K562 (cell line): ENCODE results near the gene MKNK2. TPM values are rescaled to one million over a fixed set of nuclear protein-coding genes. Genes with fewer than 3 reads are reported as not detected.

Source experiments
- ADNP ChIP-seq: fragments of 200-800 bp; sonication (Bioruptor generic); IDR thresholded peaks from 2 replicates; pipeline ENCODE4 v1.6.1; 2016; ENCODE audit warnings: missing genetic modification characterization, missing compliant biosample characterization
- CHD4 ChIP-seq: fragments of 200-600 bp; sonication (generic); IDR thresholded peaks from 3 replicates; pipeline ENCODE4 v1.6.1; 2012; ENCODE audit warnings: low read depth, mild to moderate bottlenecking, mixed read lengths, low read length, inconsistent platforms; ENCODE audit not compliant: insufficient read depth, insufficient replicate concordance, poor library complexity, severe bottlenecking
- CREB1 ChIP-seq, 2 experiments: sonication (generic) in 1 of 2; formaldehyde crosslinking in 1 of 2; IDR thresholded peaks; 2 replicates each; pipeline versions ENCODE4 v1.6.1 to v1.8.0; 2012 to 2022; ENCODE audit warnings: inconsistent platforms in 1 of 2, mild to moderate bottlenecking in 1 of 2, missing genetic modification reagents in 1 of 2, moderate library complexity in 1 of 2
- CTCFL ChIP-seq: IDR thresholded peaks from 2 replicates; pipeline ENCODE4 v1.6.1; 2011; ENCODE audit warnings: borderline replicate concordance, low read depth, mild to moderate bottlenecking, moderate library complexity, low read length; ENCODE audit not compliant: insufficient read depth, poor library complexity, severe bottlenecking
- HLTF ChIP-seq: fragments of 450-650 bp; IDR thresholded peaks from 2 replicates; pipeline ENCODE4 v1.6.1; 2016
- HMGN3 ChIP-seq: IDR thresholded peaks from 2 replicates; pipeline ENCODE4 v1.6.1; 2011; ENCODE audit warnings: borderline replicate concordance, low read depth, mild to moderate bottlenecking, mixed read lengths, low read length; ENCODE audit not compliant: insufficient read length; ENCODE audit errors: extremely low read depth
- MAFK ChIP-seq: IDR thresholded peaks from 2 replicates; pipeline ENCODE4 v1.6.1; 2011; ENCODE audit warnings: low read length, improper control_type of control experiment
- MECOM ChIP-seq: fragments of 250-450 bp; sonication (Bioruptor Pico); IDR thresholded peaks from 2 replicates; pipeline ENCODE4 v1.8.0; 2022; ENCODE audit warnings: inconsistent platforms
- MEF2A ChIP-seq: IDR thresholded peaks from 2 replicates; pipeline ENCODE4 v1.6.1; 2011; ENCODE audit warnings: low read depth, mild to moderate bottlenecking, low read length, moderate library complexity; ENCODE audit not compliant: control insufficient read depth
- NFRKB ChIP-seq: fragments of 450-650 bp; IDR thresholded peaks from 2 replicates; pipeline ENCODE4 v1.6.1; 2016; ENCODE audit warnings: low read depth
- POLR2AphosphoS5 ChIP-seq: IDR thresholded peaks from 2 replicates; pipeline ENCODE4 v1.6.1; 2011; ENCODE audit warnings: mild to moderate bottlenecking, low read depth, low read length, moderate library complexity; ENCODE audit not compliant: control insufficient read depth, insufficient read depth
- RBM14 ChIP-seq: fragments of 200-400 bp; formaldehyde crosslinking; IDR thresholded peaks from 2 replicates; pipeline ENCODE4 v1.6.1; 2018; ENCODE audit warnings: low read depth, mild to moderate bottlenecking, low read length, moderate library complexity, borderline replicate concordance; ENCODE audit not compliant: insufficient read depth
- RBM22 ChIP-seq: fragments of 200-400 bp; formaldehyde crosslinking; IDR thresholded peaks from 2 replicates; pipeline ENCODE4 v1.6.1; 2018; ENCODE audit warnings: low read length, low read depth; ENCODE audit not compliant: poor library complexity, severe bottlenecking
- RHOXF2B ChIP-seq: fragments of 250-450 bp; sonication (Bioruptor Pico); conservative IDR thresholded peaks from 2 replicates; pipeline ENCODE4 v1.5.1; 2021
- SOX6 ChIP-seq: fragments of 450-650 bp; IDR thresholded peaks from 2 replicates; pipeline ENCODE4 v1.6.1; 2014; ENCODE audit warnings: mild to moderate bottlenecking
- ZBTB8A ChIP-seq: fragments of 450-650 bp; IDR thresholded peaks from 2 replicates; pipeline ENCODE4 v1.6.1; 2018; ENCODE audit warnings: mild to moderate bottlenecking, moderate library complexity; ENCODE audit not compliant: partially characterized antibody
- ZKSCAN3 ChIP-seq: fragments of 250-450 bp; sonication (Bioruptor Pico); IDR thresholded peaks from 2 replicates; pipeline ENCODE4 v1.4.0; 2020
- ZNF224 ChIP-seq: sonication (generic); formaldehyde crosslinking; IDR thresholded peaks from 2 replicates; pipeline ENCODE4 v1.8.0; 2022; ENCODE audit warnings: mild to moderate bottlenecking, missing genetic modification reagents
- ZNF583 ChIP-seq: fragments of 250-450 bp; sonication (Bioruptor Pico); IDR thresholded peaks from 2 replicates; pipeline ENCODE4 v1.4.0; 2020
- polyA plus RNA-seq, 8 experiments: library from polyadenylated mRNA; depleted of rRNA in 4 of 8; stranded (reverse) in 5 of 8; unstranded in 3 of 8; fragments of >200 nt; fragmentation: Nextera tagmentation in 2 of 8; fragmentation: Illumina TruSeq in 1 of 8; extraction: Ambion mirVana in 2 of 8; extraction: Trizol in 1 of 8; gene quantifications; 2 replicates each; pipeline versions ENCODE4 v1.2.1 to v1.2.3, GENCODE V29; 2011 to 2014; ENCODE audit warnings: inconsistent platforms in 1 of 8, missing spikeins in 1 of 8
- total RNA-seq, 7 experiments: library from RNA; depleted of rRNA in 6 of 7; stranded (reverse); fragments of >200 nt in 6 of 7; fragmentation: Illumina TruSeq in 2 of 7; extraction: Trizol in 2 of 7; gene quantifications; 2 replicates each; pipeline versions ENCODE4 v1.2.1 to v1.2.3, GENCODE V29; 2011 to 2021; ENCODE audit warnings: low replicate concordance in 1 of 7
- TF ChIP-seq, protein P1 (sequence below): IDR thresholded peaks from 2 replicates; pipeline ENCODE4 v1.6.1; 2011; ENCODE audit not compliant: insufficient read length; ENCODE audit errors: extremely low read depth
- TF ChIP-seq, protein P2 (sequence below): sonication (generic); formaldehyde crosslinking; IDR thresholded peaks from 2 replicates; pipeline ENCODE4 v1.9.0; 2022; ENCODE audit warnings: mild to moderate bottlenecking, missing genetic modification reagents
- TF ChIP-seq, protein P3 (sequence below): fragments of 200-800 bp; sonication (Bioruptor generic); IDR thresholded peaks from 2 replicates; pipeline ENCODE4 v1.6.1; 2017; ENCODE audit warnings: missing genetic modification characterization, missing compliant biosample characterization

Gene MKNK2
- total and polyA plus RNA-seq, 9 of the 15 experiments (the other 6 are each of a cell fraction or from before 2014, with no cell fraction given) = 5.1 to 191 (median 51.9) TPM

DNA sequence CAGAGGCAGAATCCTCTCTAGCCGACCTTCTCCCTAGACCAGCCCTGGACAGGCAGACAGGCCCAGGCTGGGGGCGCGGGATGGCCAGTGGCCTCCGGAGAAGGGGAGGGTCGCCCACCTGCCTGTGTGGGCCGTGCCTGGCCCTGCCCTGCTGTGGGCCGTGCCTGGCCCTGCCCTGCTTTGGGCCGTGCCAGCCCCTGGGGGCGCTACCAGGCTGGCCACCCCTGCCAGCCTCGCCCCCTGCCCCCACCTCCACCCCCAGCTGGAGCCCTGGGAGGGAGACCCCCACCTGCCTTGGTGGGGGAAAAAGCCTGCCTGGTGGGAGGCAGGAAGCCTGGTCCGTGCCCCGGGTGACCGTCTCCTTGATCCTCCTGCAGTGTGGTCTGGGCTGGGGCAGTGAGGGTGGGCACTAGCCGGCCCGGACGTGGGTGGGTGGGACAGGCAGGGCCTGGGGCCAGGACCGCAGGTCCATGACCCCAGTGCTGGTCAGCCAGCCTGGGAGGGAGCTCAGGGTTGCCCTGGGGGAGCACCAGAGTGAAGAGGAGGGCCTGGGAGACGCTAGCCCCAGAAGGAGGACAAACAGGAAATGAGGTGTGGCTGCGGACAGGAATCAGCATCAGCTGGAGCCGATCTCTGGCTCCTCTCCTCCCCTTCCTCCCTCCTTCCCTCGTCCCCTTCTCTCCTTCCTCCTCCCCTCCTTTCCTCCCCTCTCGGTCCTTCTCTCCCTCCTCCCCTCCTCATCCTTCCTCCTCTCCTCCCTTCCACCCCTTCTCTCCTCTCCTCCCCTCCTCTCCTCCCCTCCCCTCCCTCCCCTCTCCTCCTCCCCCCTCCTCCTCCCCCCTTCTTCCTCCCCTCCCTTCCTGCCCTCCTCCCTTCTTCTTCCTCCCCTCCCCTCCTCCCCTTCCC lies 5.1 kb upstream of the MKNK2 start (continued):
- no peak for TF ChIP-seq HMGN3
- TF ChIP-seq CHD4 = no peak
- peak; percentile 73; the same call in 1 of the 2 replicates for TF ChIP-seq RBM14
- 0 out of 2 replicates have a peak, but pooled peaks have one; percentile 42 for TF ChIP-seq POLR2AphosphoS5
- no peak for TF ChIP-seq ZBTB8A
- TF ChIP-seq CTCFL = no peak
- TF ChIP-seq, protein P1, sequence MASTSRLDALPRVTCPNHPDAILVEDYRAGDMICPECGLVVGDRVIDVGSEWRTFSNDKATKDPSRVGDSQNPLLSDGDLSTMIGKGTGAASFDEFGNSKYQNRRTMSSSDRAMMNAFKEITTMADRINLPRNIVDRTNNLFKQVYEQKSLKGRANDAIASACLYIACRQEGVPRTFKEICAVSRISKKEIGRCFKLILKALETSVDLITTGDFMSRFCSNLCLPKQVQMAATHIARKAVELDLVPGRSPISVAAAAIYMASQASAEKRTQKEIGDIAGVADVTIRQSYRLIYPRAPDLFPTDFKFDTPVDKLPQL = peak; percentile 68
- no peak for TF ChIP-seq RHOXF2B
- peak; percentile 36; the same call in 1 of the 2 replicates for TF ChIP-seq NFRKB
- TF ChIP-seq SOX6 = 0 out of 2 replicates have a peak, but pooled peaks have one; percentile 26
- TF ChIP-seq MAFK = no peak
- TF ChIP-seq ZNF583 (CRISPR knock-in tag) = no peak; the same call in 1 of the 2 replicates
- TF ChIP-seq, protein P2, sequence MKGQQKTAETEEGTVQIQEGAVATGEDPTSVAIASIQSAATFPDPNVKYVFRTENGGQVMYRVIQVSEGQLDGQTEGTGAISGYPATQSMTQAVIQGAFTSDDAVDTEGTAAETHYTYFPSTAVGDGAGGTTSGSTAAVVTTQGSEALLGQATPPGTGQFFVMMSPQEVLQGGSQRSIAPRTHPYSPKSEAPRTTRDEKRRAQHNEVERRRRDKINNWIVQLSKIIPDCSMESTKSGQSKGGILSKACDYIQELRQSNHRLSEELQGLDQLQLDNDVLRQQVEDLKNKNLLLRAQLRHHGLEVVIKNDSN = no peak
- TF ChIP-seq MEF2A = no peak
- TF ChIP-seq ZNF224 (CRISPR knock-in tag) = no peak
- TF ChIP-seq MECOM (CRISPR knock-in tag) = no peak
- TF ChIP-seq RBM22 = no peak
- TF ChIP-seq ADNP (tag) = no peak
- TF ChIP-seq ZKSCAN3 (CRISPR knock-in tag) = no peak
- TF ChIP-seq, protein P3, sequence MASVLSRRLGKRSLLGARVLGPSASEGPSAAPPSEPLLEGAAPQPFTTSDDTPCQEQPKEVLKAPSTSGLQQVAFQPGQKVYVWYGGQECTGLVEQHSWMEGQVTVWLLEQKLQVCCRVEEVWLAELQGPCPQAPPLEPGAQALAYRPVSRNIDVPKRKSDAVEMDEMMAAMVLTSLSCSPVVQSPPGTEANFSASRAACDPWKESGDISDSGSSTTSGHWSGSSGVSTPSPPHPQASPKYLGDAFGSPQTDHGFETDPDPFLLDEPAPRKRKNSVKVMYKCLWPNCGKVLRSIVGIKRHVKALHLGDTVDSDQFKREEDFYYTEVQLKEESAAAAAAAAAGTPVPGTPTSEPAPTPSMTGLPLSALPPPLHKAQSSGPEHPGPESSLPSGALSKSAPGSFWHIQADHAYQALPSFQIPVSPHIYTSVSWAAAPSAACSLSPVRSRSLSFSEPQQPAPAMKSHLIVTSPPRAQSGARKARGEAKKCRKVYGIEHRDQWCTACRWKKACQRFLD (CRISPR knock-in tag) = no peak; the same call in 1 of the 2 replicates
- TF ChIP-seq HLTF = peak; percentile 43; the same call in 1 of the 2 replicates
- TF ChIP-seq CREB1 (IDR thresholded peaks at IDR 0.05) = no peak
- TF ChIP-seq CREB1 (CRISPR knock-in tag; IDR thresholded peaks at IDR 0.05) = no peak
